ENCODE results near the gene KRT27. TPM values are rescaled to one million over a fixed set of nuclear protein-coding genes. Genes with fewer than 3 reads are reported as not detected.

KRT27 gene, protein sequence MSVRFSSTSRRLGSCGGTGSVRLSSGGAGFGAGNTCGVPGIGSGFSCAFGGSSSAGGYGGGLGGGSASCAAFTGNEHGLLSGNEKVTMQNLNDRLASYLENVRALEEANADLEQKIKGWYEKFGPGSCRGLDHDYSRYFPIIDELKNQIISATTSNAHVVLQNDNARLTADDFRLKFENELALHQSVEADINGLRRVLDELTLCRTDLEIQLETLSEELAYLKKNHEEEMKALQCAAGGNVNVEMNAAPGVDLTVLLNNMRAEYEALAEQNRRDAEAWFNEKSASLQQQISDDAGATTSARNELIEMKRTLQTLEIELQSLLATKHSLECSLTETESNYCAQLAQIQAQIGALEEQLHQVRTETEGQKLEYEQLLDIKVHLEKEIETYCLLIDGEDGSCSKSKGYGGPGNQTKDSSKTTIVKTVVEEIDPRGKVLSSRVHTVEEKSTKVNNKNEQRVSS
- total RNA-seq, result 0.18 TPM
- under 1 TPM in 1 of 8 donors, not detected in 7; 0.14 TPM for polyA plus RNA-seq (ENCODE audit: insufficient read depth in 1 of 8, insufficient read length in 8 of 8, low replicate concordance in 1 of 8)
- long read RNA-seq, donor 1, result 0 reads
- long read RNA-seq, donor 2, result 0 reads
- long read RNA-seq, donor 3, result 0 reads
- long read RNA-seq, donor 4, result 0 reads
- long read RNA-seq, donor 5, result 0 reads
- long read RNA-seq, donor 6, result 0 reads
- long read RNA-seq, donor 7, result 0 reads
- long read RNA-seq, donor 8, result 0 reads
- long read RNA-seq, donor 9, result 0 reads
- long read RNA-seq, donor 10, result 0 reads
- long read RNA-seq, donor 11, result 0 reads

DNA sequence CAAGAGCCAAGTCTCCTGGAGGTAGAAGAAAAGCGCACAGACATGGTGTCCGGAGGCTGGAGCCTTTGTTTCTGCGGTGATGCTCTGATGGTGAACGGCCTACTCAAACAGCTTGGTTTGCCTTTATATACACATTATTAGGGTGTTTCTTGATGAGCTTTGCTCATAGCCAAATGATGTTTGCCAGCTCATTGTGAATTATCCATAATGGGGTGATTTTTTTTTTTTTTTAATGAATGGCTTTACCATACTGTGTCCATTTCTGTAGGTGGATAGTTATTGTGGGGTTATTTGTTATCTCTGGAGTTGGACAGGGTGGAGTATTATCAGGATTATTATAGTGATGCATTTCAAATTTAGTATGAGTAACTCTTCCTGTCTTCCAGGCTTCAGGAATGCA, at the start of gene KRT27:
KRT27 (minus strand) TSS at position 101 of the 400 bp plus-strand sequence; CDS start at position 44, 57 bp downstream.
- H3K27ac ChIP-seq (ENCODE audit: low read length), result no peak within 1 kb of the TSS
- DNase-seq, result no peak
- no peak within 1 kb of the TSS for H3K4me3 ChIP-seq (ENCODE audit: low read length)
- H3K4me1 ChIP-seq (ENCODE audit: control insufficient read depth, insufficient read depth, low read length), result no peaks in the 10 kb centered on the region
- 100% methylated on average over 2 of the region's 4 CpGs for WGBS (ENCODE audit: insufficient coverage)
- H3K9me3 ChIP-seq (replicated peaks; ENCODE audit: control insufficient read depth, low read depth, low read length), result no peaks in the 10 kb centered on the region
- no peaks in the 10 kb centered on the region for H3K36me3 ChIP-seq (ENCODE audit: control insufficient read depth, insufficient read depth, low read length)
- H3K27me3 ChIP-seq (ENCODE audit: control insufficient read depth, insufficient read depth, low read length), result peaks cover 10% of the 10 kb centered on the region

DNA sequence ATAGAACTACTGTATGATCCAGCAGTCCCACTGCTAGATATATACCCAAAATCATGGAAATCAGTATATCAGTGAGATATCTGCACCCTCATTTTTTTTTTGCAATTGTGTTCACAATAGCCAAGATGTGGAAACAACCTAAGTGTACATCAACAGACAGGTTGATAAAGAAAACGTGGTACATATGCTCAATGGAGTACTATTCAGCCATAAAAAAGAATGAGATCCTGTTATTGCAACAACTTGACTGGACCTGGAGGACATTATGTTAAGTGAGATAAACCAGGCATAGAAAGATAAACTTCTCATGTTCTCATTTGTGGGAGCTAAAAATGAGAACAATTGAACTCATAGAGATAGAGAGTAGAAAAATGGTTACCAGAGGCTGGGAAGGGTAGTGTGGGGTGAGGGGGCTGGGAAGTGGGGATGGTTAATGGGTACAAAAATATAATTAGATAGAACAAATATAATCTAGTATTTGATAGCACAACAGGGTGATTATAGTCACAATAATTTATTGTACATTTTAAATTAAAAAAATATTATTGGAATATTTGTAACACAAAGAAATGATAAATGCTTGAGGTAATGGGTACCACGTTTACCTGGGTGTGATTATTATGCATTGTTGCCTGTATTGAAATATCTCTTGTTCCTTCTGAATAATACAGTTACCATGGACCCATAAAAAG, 47.9 kb upstream of the KRT27 start:
- Histone ChIP-seq H3K4me3 (ENCODE audit: low read length) (no peak overlapping the region), H3K9me3 (replicated peaks; ENCODE audit: control insufficient read depth, low read depth, low read length) (no peaks in the 10 kb centered on the region), H3K4me1 (ENCODE audit: control insufficient read depth, insufficient read depth, low read length) (no peaks in the 10 kb centered on the region), H3K27me3 (ENCODE audit: control insufficient read depth, insufficient read depth, low read length) (no peaks in the 10 kb centered on the region), H3K27ac (ENCODE audit: low read length) (no peak overlapping the region), H3K36me3 (ENCODE audit: control insufficient read depth, insufficient read depth, low read length) (peaks cover 8% of the 10 kb centered on the region)
- DNase-seq, result no peak
- no CpG with 5 or more reads among the region's 2 CpGs for WGBS (ENCODE audit: insufficient coverage)

DNA sequence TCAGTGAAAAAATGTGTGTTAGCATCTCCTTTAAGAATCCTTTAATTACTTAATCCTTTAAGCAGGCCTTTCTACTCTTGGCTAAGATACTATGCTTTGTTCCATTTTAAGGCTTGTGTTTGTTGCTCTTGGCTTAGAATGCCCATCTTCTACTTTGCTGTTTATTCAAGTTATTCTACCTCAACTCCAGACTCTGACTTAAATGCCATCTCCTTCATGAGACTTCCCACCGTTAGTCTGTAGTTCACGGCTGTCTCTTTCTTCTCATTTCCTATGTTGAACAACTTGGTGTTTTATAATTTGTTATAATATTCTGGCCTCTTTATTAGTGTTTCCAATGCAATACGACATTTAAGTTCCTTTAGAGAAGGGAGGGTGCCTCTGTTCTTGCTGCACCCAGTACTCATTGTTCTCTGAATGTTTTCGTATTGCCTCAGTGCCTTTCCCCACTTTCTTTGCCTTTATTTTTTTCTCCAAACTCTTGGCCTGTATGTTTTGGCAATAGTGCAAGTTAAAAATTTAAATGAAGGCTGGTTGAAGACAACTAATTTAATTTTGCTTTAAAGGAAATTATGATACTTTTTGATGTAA, 46.2 kb upstream of the KRT27 start:
- Histone ChIP-seq H3K36me3 (ENCODE audit: control insufficient read depth, insufficient read depth, low read length) (no peaks in the 10 kb centered on the region), H3K27ac (ENCODE audit: low read length) (no peak overlapping the region), H3K4me1 (ENCODE audit: control insufficient read depth, insufficient read depth, low read length) (no peaks in the 10 kb centered on the region), H3K27me3 (ENCODE audit: control insufficient read depth, insufficient read depth, low read length) (no peaks in the 10 kb centered on the region), H3K9me3 (replicated peaks; ENCODE audit: control insufficient read depth, low read depth, low read length) (no peaks in the 10 kb centered on the region), H3K4me3 (ENCODE audit: low read length) (no peak overlapping the region)
- no peak for DNase-seq
- WGBS (ENCODE audit: insufficient coverage), result no CpG with 5 or more reads among the region's 4 CpGs

DNA sequence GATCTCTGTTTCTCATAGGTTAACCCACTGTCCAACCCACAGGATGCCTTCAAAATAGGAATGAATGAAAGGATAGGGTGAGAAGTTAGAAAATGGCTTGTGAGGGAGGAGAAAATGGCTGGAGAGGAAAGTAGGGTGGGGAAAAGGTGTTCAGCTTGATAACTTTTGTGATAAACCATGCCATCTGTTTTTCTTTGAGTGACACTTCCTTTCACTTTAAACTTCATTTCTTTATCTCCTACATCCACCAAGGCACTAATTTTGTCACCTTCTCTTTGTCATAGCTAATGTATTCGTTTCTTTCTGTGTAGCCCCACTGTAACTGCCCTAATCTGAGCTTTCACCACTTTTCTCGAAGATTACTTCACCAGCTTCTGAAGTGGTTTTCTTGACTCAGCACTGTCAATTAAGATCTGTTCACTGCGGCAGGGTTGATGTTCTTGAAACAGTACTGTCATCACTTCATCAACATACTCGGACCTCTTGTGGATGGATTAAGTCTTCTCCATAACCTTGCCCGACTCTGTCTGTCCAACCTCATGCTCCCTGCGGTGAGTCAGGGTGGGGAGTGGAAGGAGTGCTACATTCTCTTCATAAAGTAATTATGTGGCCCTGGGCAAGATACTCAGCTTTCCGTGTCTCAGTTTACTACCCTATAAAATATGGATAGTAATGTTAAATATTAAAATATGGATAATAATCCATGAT, 45.5 kb upstream of the KRT27 start:
- Histone ChIP-seq H3K4me3 (ENCODE audit: low read length) (no peak overlapping the region), H3K4me1 (ENCODE audit: control insufficient read depth, insufficient read depth, low read length) (no peaks in the 10 kb centered on the region), H3K36me3 (ENCODE audit: control insufficient read depth, insufficient read depth, low read length) (no peaks in the 10 kb centered on the region), H3K9me3 (replicated peaks; ENCODE audit: control insufficient read depth, low read depth, low read length) (no peaks in the 10 kb centered on the region), H3K27ac (ENCODE audit: low read length) (no peak overlapping the region), H3K27me3 (ENCODE audit: control insufficient read depth, insufficient read depth, low read length) (no peaks in the 10 kb centered on the region)
- DNase-seq, result no peak
- 100% methylated on average over 2 of the region's 7 CpGs for WGBS (ENCODE audit: insufficient coverage)

DNA sequence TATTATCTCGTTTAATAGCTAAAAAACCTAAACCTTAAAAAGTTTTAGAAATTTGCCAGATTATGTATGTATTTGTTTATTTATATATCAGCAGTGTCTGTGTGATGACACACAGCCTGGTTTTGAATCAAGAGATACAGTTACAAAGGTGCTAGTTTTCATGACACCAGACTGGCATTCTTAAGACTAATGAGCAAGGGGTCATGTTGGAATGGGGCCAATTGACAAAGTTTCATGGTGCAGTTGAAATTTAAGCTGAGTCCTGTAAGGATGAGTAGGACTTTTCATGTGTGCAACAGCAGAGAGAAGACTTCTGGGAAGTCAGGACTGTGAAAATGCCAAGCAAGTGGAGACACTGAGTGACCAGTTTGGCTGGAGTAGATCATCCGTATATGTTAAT, 43.2 kb upstream of the KRT27 start:
- Histone ChIP-seq H3K27me3 (ENCODE audit: control insufficient read depth, insufficient read depth, low read length) (no peaks in the 10 kb centered on the region), H3K36me3 (ENCODE audit: control insufficient read depth, insufficient read depth, low read length) (no peaks in the 10 kb centered on the region), H3K9me3 (replicated peaks; ENCODE audit: control insufficient read depth, low read depth, low read length) (no peaks in the 10 kb centered on the region), H3K4me1 (ENCODE audit: control insufficient read depth, insufficient read depth, low read length) (no peaks in the 10 kb centered on the region), H3K27ac (ENCODE audit: low read length) (no peak overlapping the region), H3K4me3 (ENCODE audit: low read length) (no peak overlapping the region)
- no peak for DNase-seq
- no CpG with 5 or more reads among the region's 2 CpGs for WGBS (ENCODE audit: insufficient coverage)

DNA sequence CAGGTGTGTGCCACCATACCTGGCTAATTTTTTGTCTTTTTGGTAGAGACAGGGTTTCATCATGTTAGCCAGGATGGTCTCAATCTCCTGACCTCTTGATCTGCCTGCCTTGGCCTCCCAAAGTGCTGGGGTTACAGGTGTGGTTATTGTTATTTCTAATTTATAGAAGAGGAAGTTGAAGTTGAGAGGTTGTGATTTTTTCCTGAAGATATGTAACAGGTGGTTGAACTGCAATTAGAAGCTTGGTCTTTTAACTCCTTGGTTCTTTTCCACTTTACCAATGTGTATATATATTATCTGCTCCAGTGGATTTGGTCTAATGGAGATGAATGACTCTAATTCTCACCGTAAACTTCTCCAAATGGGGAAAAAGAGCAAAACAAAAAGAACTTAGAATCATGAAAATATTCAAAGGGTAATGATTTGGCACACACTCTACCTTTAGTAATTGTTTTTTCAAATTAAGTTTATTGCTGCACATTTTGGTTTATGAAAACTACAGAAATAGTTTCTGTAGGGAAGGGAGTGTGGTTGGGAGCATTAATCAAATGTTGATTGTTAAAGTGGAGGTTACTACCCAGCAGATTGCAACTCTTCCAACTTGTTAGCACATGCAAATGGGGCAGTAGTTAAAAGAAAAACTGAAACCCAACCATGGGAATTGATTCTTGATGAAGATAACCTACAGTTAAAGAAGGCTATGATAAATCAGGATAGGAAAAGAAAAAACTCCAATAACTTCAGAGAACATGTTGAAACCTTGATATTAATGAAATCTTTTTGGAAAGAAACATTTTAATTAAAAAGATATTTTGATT, 41.9 kb upstream of the KRT27 start:
- Histone ChIP-seq H3K27ac (ENCODE audit: low read length) (no peak overlapping the region), H3K27me3 (ENCODE audit: control insufficient read depth, insufficient read depth, low read length) (no peaks in the 10 kb centered on the region), H3K4me1 (ENCODE audit: control insufficient read depth, insufficient read depth, low read length) (peaks cover 2% of the 10 kb centered on the region), H3K36me3 (ENCODE audit: control insufficient read depth, insufficient read depth, low read length) (no peaks in the 10 kb centered on the region), H3K9me3 (replicated peaks; ENCODE audit: control insufficient read depth, low read depth, low read length) (no peaks in the 10 kb centered on the region), H3K4me3 (ENCODE audit: low read length) (no peak overlapping the region)
- DNase-seq, result no peak
- no CpG with 5 or more reads among the region's 1 CpG for WGBS (ENCODE audit: insufficient coverage)

DNA sequence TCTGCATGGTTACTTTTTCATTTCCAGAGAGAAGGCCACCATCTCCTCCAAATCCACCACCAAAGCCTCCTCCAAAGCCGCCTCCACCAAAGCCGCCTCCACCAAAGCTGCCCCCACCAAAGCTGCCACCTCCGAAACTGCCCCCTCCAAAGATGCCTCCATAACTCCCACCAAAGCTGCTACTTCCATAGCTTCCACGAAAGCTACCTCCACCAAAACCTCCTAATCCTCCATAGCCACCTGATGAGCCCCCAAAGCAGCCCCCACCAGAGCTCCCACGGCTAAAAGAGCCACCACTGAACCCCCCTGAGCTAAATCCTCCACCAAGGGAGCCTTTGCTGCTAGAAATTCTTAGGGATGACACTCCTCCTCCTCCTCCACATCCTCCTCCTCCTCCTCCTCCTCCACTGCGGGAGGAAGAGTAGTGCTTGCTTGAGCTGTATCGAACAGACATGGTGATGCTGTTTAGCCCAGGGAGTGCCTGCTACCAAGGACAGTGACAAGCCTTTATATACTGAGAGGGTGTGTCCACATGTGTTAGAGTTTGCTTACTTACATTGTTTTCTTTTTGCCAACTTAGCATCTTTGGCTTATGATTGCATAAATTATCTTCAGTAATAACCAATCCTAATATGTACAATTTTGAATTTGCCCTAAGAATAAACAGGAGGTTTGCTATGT, 39.9 kb upstream of the KRT27 start, which contains the start of gene KRT10:
KRT10 (minus strand) TSS at position 483 of the 681 bp plus-strand sequence; CDS start at position 454, 29 bp downstream.
- 87% methylated on average over 5 of the region's 7 CpGs for WGBS (ENCODE audit: insufficient coverage)
- Histone ChIP-seq H3K27ac (ENCODE audit: low read length) (no peak within 1 kb of the TSS), H3K36me3 (ENCODE audit: control insufficient read depth, insufficient read depth, low read length) (peaks cover 2% of the 10 kb centered on the region), H3K27me3 (ENCODE audit: control insufficient read depth, insufficient read depth, low read length) (no peaks in the 10 kb centered on the region), H3K9me3 (replicated peaks; ENCODE audit: control insufficient read depth, low read depth, low read length) (no peaks in the 10 kb centered on the region), H3K4me3 (ENCODE audit: low read length) (no peak within 1 kb of the TSS), H3K4me1 (ENCODE audit: control insufficient read depth, insufficient read depth, low read length) (peaks cover 2% of the 10 kb centered on the region)
- DNase-seq, result no peak

DNA sequence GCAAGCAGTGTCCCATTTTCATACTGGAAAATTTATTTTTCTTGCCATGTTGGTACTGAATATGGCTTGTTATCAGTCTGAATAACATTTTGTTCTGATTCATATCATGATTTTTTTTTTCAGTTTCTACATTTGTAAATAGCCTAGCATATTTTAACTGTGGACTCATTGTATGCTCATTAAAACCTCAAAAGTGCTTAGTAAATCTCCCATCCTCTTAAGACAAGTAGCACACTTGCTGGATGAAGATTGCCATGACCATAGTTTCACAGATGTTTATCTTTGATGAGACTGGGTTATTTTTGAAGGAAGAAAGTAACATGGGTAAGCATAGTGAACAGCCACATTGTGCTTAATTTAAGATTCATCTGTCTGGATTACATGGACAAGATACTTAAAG, 39.2 kb upstream of the KRT27 start:
- peaks cover 2% of the 10 kb centered on the region for H3K4me1 ChIP-seq (ENCODE audit: control insufficient read depth, insufficient read depth, low read length)
- H3K36me3 ChIP-seq (ENCODE audit: control insufficient read depth, insufficient read depth, low read length), result peaks cover 7% of the 10 kb centered on the region
- H3K27me3 ChIP-seq (ENCODE audit: control insufficient read depth, insufficient read depth, low read length), result no peaks in the 10 kb centered on the region
- H3K4me3 ChIP-seq (ENCODE audit: low read length), result no peak overlapping the region
- no peaks in the 10 kb centered on the region for H3K9me3 ChIP-seq (replicated peaks; ENCODE audit: control insufficient read depth, low read depth, low read length)
- no peak for DNase-seq
- H3K27ac ChIP-seq (ENCODE audit: low read length), result no peak overlapping the region

All from muscle of leg (tissue), 16 donors.